HEK293 (cell line): ENCODE results near the gene SMIM36.

Experiments used
- ELK4 ChIP-seq: IDR thresholded peaks from 2 replicates; pipeline ENCODE4 v1.6.1; 2011; ENCODE audit warnings: mild to moderate bottlenecking, low read depth, low read length, borderline replicate concordance
- KLF1 ChIP-seq: fragments of 450-650 bp; formaldehyde crosslinking; IDR thresholded peaks from 2 replicates; pipeline ENCODE4 v1.5.1; 2016; ENCODE audit warnings: missing biosample characterization, missing genetic modification characterization
- SETDB1 ChIP-seq: IDR thresholded peaks from one replicate; pipeline ENCODE4 v1.6.1; 2017; ENCODE audit warnings: mild to moderate bottlenecking, low read length, moderate library complexity, mixed read lengths; ENCODE audit not compliant: insufficient read length
- YY1 ChIP-seq: fragments of 450-650 bp; formaldehyde crosslinking; IDR thresholded peaks from 2 replicates; pipeline ENCODE4 v1.5.1; 2018; ENCODE audit warnings: missing biosample characterization, missing genetic modification characterization
- ZBTB8A ChIP-seq: fragments of 450-650 bp; formaldehyde crosslinking; IDR thresholded peaks from 2 replicates; pipeline ENCODE4 v1.5.1; 2016; ENCODE audit warnings: missing biosample characterization, missing genetic modification characterization
- ZNF391 ChIP-seq: fragments of 450-650 bp; formaldehyde crosslinking; IDR thresholded peaks from 2 replicates; pipeline ENCODE4 v1.5.1; 2016; ENCODE audit warnings: low read depth, missing biosample characterization, missing genetic modification characterization, borderline replicate concordance
- ZNF626 ChIP-seq: fragments of 450-650 bp; sonication (Bioruptor Pico); formaldehyde crosslinking; IDR thresholded peaks from 2 replicates; pipeline ENCODE4 v1.5.1; 2018; ENCODE audit warnings: missing biosample characterization, missing genetic modification characterization, inconsistent platforms
- TF ChIP-seq, protein P1 (sequence below): fragments of 450-650 bp; formaldehyde crosslinking; IDR thresholded peaks from 2 replicates; pipeline ENCODE4 v1.5.1; 2016; ENCODE audit warnings: missing biosample characterization, missing genetic modification characterization
- TF ChIP-seq, protein P2 (sequence below): fragments of 450-650 bp; formaldehyde crosslinking; IDR thresholded peaks from 2 replicates; pipeline ENCODE4 v1.5.1; 2016; ENCODE audit warnings: missing biosample characterization, missing genetic modification characterization

DNA sequence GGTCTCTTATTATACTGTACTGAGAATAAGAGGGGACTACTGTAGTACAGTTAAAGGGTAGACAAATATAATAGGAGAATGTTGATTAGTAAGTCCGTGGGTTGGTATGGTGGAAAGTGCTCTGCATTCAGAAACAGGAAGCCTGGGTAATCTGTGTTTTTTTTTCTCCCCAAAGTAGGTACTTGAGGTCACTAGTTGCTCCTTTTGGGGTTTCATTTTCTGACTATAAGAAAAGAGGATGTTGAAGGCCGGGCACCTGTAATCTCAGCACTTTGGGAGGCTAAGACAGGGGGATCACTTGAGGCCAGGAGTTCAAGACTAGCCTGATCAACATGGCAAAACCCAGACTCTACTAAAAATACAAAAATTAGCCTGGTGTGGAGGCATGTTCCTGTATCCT lies 47.7 kb downstream of the SMIM36 start:
- TF ChIP-seq, protein P1, sequence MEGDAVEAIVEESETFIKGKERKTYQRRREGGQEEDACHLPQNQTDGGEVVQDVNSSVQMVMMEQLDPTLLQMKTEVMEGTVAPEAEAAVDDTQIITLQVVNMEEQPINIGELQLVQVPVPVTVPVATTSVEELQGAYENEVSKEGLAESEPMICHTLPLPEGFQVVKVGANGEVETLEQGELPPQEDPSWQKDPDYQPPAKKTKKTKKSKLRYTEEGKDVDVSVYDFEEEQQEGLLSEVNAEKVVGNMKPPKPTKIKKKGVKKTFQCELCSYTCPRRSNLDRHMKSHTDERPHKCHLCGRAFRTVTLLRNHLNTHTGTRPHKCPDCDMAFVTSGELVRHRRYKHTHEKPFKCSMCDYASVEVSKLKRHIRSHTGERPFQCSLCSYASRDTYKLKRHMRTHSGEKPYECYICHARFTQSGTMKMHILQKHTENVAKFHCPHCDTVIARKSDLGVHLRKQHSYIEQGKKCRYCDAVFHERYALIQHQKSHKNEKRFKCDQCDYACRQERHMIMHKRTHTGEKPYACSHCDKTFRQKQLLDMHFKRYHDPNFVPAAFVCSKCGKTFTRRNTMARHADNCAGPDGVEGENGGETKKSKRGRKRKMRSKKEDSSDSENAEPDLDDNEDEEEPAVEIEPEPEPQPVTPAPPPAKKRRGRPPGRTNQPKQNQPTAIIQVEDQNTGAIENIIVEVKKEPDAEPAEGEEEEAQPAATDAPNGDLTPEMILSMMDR (tag by site-specific recombination) = no peak
- no peak for TF ChIP-seq ELK4
- no peak for TF ChIP-seq KLF1 (tag by site-specific recombination)
- no peak for TF ChIP-seq ZNF391 (tag by site-specific recombination)
- TF ChIP-seq, protein P2, sequence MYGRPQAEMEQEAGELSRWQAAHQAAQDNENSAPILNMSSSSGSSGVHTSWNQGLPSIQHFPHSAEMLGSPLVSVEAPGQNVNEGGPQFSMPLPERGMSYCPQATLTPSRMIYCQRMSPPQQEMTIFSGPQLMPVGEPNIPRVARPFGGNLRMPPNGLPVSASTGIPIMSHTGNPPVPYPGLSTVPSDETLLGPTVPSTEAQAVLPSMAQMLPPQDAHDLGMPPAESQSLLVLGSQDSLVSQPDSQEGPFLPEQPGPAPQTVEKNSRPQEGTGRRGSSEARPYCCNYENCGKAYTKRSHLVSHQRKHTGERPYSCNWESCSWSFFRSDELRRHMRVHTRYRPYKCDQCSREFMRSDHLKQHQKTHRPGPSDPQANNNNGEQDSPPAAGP (tag by site-specific recombination) = no peak
- TF ChIP-seq SETDB1 = no peak
- TF ChIP-seq YY1 = no peak
- TF ChIP-seq ZBTB8A (tag by site-specific recombination) = no peak
- TF ChIP-seq ZNF626 (tag by site-specific recombination) = no peak
